ENCODE results near the gene ADAMTSL1.

Gene ADAMTSL1

GRCh38 chr9:18437315-18438201 is 36.4 kb upstream of the ADAMTSL1 start:
- Histone ChIP-seq H3K9me3 (ENCODE audit: severe bottlenecking) (no peaks in the 10 kb centered on the region), H3K27me3 (ENCODE audit: insufficient read depth, low read depth, severe bottlenecking) (no peaks in the 10 kb centered on the region), H3K4me3 (ENCODE audit: low read depth, low read length) (peak overlapping the region; percentile 45), H3K27ac (no peak overlapping the region), H3K36me3 (no peaks in the 10 kb centered on the region)
- peak; percentile 80 for DNase-seq
- TF ChIP-seq CTCF (IDR thresholded peaks at IDR 0.05; ENCODE audit: low read depth, low read length) = no peak

DNA sequence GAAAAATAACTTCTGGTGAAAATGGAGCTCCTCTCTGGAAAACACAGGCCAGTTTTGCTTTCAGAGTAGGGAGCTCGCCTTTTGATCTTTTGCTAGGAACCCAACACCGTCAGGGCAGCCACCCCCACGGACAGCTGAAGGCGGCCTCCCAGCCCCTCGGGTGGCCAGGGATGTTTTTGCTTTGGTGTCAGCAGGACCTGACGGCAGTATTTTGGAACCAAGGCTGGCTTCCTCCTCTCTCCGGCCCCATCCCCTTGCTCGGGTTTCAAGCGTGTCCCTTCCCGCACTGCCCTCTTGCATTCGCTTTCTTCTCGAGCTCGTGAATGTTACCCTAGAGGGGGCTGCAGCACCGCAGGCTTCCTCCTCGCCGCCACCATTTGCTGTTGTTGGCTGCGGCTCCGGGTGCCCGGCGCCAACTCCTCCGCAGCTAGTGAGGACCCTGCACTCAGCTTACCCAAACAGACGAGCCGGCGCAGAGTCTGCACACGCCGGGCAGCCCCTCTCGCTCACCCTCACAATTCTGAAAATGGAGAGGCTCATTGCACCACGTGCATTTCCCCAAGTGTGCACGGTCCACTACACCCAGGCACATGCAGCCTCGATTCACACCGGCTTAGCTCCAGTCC is 35.5 kb upstream of the ADAMTSL1 start:
- H3K9me3 ChIP-seq (ENCODE audit: severe bottlenecking) = no peaks in the 10 kb centered on the region
- peak; percentile 52 for TF ChIP-seq CTCF (IDR thresholded peaks at IDR 0.05; ENCODE audit: low read depth, low read length)
- H3K27ac ChIP-seq = no peak overlapping the region
- no peaks in the 10 kb centered on the region for H3K36me3 ChIP-seq
- H3K27me3 ChIP-seq (ENCODE audit: insufficient read depth, low read depth, severe bottlenecking) = no peaks in the 10 kb centered on the region
- peak overlapping the region; percentile 45 for H3K4me3 ChIP-seq (ENCODE audit: low read depth, low read length)
- DNase-seq = peak; percentile 49

DNA sequence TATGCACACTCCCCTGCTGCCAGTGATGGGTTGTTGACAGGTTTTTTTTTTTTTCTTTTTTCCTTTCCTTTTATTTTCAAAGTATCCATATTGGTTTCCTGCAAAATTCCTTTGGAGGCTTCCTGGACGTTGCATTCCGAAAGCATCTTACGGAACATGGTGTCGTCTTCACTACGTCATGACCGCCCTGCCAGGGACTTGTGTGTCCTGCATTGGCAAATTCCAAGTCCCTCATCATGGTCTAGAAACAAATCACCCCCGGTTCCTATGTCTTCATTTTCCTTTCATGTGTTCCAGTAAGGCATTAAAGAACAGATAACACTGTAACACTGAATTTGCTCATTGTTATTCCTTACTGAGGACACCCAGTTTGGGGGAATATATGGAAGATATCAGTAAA is 35.0 kb upstream of the ADAMTSL1 start:
- TF ChIP-seq CTCF (IDR thresholded peaks at IDR 0.05; ENCODE audit: low read depth, low read length) = no peak
- Histone ChIP-seq H3K36me3 (no peaks in the 10 kb centered on the region), H3K9me3 (ENCODE audit: severe bottlenecking) (no peaks in the 10 kb centered on the region), H3K27ac (no peak overlapping the region), H3K4me3 (ENCODE audit: low read depth, low read length) (peak overlapping the region; percentile 45), H3K27me3 (ENCODE audit: insufficient read depth, low read depth, severe bottlenecking) (no peaks in the 10 kb centered on the region)
- no peak for DNase-seq

DNA sequence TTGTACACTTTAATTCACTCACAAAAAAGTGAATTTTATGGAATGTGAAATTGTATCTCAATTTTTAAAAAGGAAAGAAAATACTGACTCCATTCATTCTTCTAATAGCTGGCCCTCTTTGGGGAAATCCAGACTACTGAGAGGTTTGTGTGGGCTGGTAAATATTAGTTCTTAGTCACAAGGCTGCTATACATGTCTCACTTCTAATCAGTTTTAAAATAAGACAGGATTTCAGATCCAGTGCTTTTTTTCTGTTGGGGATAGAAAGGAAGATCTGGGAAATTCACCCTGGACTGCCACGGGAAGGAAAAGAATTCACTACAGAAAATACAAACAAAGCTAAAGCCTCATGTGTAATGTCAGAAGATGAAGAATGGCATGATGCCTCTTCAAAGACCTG is 32.7 kb upstream of the ADAMTSL1 start:
- TF ChIP-seq CTCF (IDR thresholded peaks at IDR 0.05; ENCODE audit: low read depth, low read length) = no peak
- Histone ChIP-seq H3K27ac (no peak overlapping the region), H3K9me3 (ENCODE audit: severe bottlenecking) (no peaks in the 10 kb centered on the region), H3K27me3 (ENCODE audit: insufficient read depth, low read depth, severe bottlenecking) (no peaks in the 10 kb centered on the region), H3K36me3 (no peaks in the 10 kb centered on the region), H3K4me3 (ENCODE audit: low read depth, low read length) (no peak overlapping the region)
- no peak for DNase-seq

DNA sequence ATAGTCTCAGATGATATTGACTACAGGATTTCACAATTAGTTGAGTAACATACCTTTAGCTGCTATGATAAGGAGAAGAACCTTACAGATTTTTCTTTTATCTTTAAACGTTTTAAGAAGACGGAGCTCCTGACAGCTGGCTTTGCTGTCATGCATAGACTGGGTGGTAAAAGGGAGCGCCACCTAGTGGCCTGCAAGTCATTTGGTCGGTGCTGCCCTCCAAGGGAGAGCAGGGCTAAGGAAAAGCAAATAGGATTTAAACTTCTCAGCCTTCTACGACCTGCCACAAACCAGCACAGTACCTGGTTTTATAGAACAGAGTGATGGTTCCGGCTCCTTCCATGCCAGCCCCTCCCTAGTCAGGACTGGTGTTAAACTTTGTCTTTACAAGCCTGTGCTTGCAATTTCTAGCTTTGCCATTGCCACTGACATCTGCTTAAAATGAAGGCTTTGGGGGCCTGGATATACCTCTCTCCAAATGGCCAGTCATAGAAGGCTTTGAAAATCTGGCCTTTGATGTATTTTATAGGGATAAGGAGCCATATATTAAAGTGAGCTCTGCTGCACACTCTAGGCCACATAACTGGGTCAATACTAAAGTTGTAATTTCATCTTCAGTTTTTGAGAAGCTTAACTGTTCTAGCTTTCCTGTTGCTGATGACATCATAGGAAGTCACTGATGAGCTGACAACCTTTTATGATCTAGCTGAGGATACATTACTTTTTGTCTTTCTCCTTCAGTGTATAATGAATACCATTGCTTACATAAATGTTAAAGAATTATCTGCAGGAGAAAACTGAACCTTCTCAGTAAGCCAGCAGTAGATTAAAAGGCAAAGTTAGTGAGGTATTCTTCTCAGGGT is 31.1 kb upstream of the ADAMTSL1 start:
- Histone ChIP-seq H3K4me3 (ENCODE audit: low read depth, low read length) (no peak overlapping the region), H3K27me3 (ENCODE audit: insufficient read depth, low read depth, severe bottlenecking) (no peaks in the 10 kb centered on the region), H3K36me3 (no peaks in the 10 kb centered on the region), H3K9me3 (ENCODE audit: severe bottlenecking) (no peaks in the 10 kb centered on the region), H3K27ac (no peak overlapping the region)
- DNase-seq = peak; percentile 78
- TF ChIP-seq CTCF (IDR thresholded peaks at IDR 0.05; ENCODE audit: low read depth, low read length) = peak; percentile 88
